ENCODE data around the gene STRIP1. TPM values are rescaled to one million over a fixed set of nuclear protein-coding genes. Genes with fewer than 3 reads are reported as not detected.

Gene STRIP1, protein sequence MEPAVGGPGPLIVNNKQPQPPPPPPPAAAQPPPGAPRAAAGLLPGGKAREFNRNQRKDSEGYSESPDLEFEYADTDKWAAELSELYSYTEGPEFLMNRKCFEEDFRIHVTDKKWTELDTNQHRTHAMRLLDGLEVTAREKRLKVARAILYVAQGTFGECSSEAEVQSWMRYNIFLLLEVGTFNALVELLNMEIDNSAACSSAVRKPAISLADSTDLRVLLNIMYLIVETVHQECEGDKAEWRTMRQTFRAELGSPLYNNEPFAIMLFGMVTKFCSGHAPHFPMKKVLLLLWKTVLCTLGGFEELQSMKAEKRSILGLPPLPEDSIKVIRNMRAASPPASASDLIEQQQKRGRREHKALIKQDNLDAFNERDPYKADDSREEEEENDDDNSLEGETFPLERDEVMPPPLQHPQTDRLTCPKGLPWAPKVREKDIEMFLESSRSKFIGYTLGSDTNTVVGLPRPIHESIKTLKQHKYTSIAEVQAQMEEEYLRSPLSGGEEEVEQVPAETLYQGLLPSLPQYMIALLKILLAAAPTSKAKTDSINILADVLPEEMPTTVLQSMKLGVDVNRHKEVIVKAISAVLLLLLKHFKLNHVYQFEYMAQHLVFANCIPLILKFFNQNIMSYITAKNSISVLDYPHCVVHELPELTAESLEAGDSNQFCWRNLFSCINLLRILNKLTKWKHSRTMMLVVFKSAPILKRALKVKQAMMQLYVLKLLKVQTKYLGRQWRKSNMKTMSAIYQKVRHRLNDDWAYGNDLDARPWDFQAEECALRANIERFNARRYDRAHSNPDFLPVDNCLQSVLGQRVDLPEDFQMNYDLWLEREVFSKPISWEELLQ
- total RNA-seq (2014; rRNA removed; shearing (Covaris generic); ENCODE audit: low replicate concordance), result 39.6 and 41.0 TPM in 2 replicates

DNA sequence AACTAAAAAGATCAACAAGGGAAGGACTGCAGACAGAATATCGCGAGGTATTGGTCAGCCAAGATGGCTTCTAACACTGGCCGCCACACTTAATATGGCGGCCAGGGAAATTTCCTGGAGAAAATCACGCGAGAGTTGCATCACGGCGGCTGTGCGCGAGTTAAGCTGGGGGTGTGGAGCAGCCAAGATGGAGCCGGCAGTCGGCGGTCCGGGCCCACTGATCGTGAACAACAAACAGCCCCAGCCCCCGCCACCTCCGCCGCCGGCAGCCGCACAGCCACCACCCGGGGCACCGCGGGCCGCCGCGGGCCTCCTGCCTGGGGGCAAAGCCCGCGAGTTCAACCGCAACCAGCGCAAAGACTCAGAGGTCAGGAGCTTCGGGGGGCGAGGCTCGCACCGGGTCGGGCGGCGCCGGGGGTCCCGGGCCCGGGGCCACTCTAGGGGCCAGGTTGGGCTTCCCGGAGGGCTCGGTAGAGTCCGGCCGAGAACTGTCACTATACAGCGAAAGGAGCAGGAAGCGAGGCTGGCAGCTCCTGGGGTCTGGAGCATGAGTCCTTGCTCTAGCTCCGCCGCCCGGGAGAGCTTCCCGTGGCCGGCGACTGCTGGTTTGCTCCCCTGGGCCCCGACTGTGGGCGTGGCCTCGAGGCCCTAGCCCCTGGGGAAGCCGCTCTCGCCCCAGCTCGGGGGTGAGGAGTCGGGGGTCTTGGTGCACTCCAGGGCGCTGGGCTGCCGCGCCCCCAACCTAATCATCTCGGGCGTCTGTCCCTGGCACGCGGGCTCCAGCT, at the start of gene STRIP1:
Gene STRIP1, plus strand, starts transcription at position 174 of the 785 bp plus-strand sequence. Its CDS starts 14 bp downstream, at position 188.
- peak within 1 kb of the TSS; percentile 85 for H3K4me3 ChIP-seq
- H3K36me3 ChIP-seq, result peaks cover 41% of the 10 kb centered on the region
- H3K9me3 ChIP-seq, result no peaks in the 10 kb centered on the region
- DNase-seq, result peak; percentile 98
- H3K27me3 ChIP-seq, result no peaks in the 10 kb centered on the region

DNA sequence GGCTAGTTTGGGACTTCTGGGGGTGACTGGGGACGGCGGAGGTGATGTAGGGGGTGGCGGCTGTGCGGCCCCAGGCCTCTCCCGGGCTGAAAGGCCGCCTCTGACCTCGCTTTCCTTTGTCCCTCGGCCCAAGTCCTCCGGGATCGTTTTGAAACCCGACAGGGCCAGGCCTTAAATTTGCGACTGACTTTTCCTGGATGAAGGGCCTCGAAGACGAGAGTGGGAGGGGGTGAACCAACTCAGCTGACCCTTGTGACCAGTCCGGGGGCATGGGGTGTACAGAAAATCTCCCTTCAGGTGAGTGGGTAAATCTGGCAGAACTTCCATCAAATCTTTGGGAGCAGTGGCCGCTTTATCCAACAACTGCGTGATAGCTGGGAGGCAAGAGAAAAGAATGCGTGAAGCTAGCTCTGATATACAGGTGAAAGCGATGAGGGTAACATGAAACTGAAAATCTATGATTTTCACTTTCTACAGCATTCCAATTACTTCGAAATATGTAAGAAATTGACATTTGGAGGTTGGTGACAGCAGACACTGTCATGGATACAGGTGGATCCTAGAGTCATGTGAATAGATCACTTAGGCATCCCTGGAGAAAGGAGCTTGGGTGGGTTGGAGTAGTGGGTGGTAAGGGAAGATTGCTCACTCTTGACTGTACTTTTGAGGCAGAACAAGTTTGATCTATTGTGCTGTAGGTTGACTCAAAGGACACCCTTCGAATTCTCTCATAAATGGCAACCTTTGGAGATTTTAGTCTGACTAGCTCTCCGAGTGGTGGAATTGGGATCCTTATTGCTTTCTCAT, 49.0 kb upstream of the STRIP1 start:
- peak overlapping the region; percentile 89 for H3K4me3 ChIP-seq
- peaks cover 4% of the 10 kb centered on the region; the same call in 1 of the 2 replicates for H3K9me3 ChIP-seq
- no peaks in the 10 kb centered on the region for H3K27me3 ChIP-seq
- peaks cover 55% of the 10 kb centered on the region for H3K36me3 ChIP-seq
- DNase-seq, result no peak

DNA sequence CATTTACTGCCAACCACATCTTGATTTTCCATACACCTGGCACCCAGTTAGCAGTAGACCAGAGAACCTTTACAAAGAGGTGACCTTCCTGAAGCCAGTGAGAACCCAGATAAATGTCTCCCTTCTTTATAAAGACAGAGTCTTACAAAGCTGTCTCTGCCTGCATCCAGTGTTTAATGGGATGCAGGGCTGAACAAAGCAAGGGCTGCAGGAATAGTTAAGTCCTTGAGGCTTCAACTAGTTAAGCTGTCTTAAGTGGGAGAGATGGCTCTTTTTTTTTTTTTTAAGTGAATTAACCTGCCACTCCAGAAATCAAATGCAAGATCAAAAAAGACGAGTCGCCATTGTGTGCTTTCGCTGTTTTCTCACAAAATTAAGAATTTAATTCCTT, 48.4 kb upstream of the STRIP1 start:
- no peak for DNase-seq
- H3K27me3 ChIP-seq, result no peaks in the 10 kb centered on the region
- peak overlapping the region; percentile 89 for H3K4me3 ChIP-seq
- H3K36me3 ChIP-seq, result peaks cover 61% of the 10 kb centered on the region
- peaks cover 4% of the 10 kb centered on the region; the same call in 1 of the 2 replicates for H3K9me3 ChIP-seq

DNA sequence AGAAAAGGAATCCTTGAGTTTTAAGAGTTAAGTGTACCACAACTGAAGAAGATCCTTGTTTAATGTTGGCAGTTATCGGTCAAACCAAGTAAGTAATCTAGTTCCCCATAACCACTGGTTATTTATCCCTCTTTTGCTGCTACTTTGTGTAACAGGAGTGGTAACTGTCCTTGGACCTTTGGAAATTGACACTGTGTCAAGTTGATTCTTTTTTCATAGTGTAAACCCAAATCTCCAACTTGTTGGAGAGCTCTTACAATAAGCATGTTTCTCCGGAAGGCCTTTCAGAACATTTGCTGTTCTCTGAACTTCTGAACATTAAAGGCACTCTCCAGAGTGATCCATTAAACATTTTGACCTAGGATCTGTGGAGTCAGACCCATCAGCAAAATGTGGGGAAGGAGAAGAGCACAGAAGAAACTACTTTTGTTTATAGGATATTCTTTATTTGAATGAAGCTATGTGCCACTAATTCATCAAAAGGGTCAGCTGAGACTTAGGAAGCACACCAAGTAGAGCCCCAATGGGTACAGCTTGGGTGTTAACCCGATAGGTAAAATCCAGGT, 46.0 kb upstream of the STRIP1 start:
- peaks cover 4% of the 10 kb centered on the region; the same call in 1 of the 2 replicates for H3K9me3 ChIP-seq
- DNase-seq, result no peak
- H3K4me3 ChIP-seq, result no peak overlapping the region
- no peaks in the 10 kb centered on the region for H3K27me3 ChIP-seq
- H3K36me3 ChIP-seq, result peaks cover 82% of the 10 kb centered on the region

DNA sequence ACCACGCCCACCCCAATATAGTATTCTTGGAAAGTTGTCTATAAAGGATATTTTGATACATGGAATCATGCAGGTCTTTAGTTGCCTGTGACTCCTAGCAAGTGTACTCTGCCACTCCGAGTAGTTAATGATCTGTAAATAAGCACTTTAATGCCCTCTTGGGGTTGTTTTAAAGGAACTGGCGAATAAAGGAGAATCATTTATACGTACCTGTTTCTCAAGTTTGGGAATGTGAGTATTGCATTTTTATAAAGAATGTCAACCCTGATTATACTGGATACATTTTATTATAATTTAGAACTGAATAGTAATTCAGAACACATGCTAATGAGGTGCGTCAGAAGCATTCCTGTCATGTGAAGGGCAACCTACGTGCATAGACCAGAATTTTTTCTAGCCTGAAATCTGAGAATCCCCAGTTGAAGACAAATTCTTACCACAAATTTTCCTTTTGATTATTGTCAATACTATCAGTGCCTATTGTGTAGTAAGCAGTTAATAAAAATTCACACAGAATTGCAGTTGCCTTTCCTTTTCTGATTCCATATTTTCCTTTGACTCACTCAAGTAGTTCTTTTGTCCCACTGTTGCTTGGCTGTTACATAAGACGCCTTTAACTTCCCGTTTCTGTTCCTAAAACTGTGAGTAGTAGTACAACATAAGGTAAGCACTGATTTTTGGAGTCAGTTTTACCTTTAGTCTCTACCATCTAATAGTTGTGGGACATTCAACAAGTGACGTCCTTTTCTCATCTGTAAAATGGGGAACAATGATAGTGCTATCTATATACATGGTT, 44.7 kb upstream of the STRIP1 start:
- no peak for DNase-seq

DNA sequence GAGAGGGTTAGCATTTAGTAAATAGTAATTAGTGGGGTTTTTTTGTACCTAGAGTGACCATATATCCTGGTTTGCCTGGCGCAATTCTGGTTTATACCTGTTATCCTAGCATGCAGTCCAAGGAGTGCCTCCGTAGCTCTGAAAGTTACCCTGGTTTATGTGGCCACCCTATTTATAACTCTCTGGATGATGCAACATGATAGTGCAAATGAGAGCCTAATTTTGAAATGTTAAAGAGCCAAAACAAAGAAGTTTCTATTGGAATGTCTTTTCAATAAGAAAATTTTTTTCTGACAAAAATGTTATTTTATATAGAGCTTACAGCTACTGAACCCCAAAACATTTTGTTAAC, 44.1 kb upstream of the STRIP1 start:
- DNase-seq, result no peak

More for the DNA sequence above, 44.7 kb upstream of the STRIP1 start:
- peaks cover 4% of the 10 kb centered on the region; the same call in 1 of the 2 replicates for H3K9me3 ChIP-seq
- H3K4me3 ChIP-seq, result no peak overlapping the region
- H3K27me3 ChIP-seq, result no peaks in the 10 kb centered on the region
- H3K36me3 ChIP-seq, result peaks cover 90% of the 10 kb centered on the region

DNA sequence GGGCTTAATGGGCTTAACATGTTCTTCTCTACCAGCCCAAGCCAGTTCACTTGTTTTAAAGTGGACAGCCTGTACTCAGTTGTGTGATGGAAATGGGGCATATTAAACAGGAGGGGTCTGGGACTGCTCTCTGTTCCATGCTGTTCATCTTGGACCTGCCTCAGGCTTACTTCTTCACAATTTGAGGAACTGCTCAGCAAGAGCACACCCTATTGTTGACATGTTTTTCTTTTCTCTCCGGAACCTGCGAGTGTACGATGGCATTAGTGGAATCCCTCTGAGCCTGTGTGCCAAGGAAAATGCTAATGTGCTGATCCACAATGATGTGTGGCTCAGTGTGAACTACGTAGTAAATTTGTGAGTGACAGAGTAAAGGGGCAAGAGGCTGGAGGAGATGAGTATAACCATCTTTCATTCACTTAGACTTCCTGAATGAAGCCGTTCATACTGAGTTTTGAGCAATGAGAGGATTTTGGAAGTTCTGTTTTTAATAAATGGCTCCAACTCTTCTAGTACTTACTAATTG, 43.0 kb upstream of the STRIP1 start:
- DNase-seq, result no peak
- H3K9me3 ChIP-seq, result peaks cover 4% of the 10 kb centered on the region; the same call in 1 of the 2 replicates
- no peaks in the 10 kb centered on the region for H3K27me3 ChIP-seq
- H3K4me3 ChIP-seq, result no peak overlapping the region
- peaks cover 92% of the 10 kb centered on the region for H3K36me3 ChIP-seq

More for the DNA sequence above, 44.1 kb upstream of the STRIP1 start:
- Histone ChIP-seq H3K9me3 (peaks cover 4% of the 10 kb centered on the region; the same call in 1 of the 2 replicates), H3K4me3 (no peak overlapping the region), H3K36me3 (peaks cover 92% of the 10 kb centered on the region), H3K27me3 (no peaks in the 10 kb centered on the region)

DNA sequence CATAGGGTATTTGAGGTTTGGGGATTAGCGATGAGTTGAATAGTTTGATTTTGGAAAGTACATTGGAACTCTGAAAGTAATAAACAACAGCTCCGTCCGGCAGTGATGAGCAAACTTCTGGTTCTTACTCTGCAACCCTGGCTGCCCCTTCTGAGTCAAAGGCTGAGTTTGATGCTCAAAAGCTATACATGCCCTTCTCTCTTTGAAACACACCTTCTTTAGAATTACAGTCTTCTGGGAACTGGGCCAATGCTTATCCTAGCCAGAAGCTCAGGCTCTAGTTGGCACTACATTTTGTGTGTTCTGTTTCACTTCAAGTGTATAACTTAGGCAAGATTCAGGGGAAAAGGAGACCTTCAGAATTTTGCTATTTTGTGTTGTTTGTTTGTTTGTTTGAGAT, 40.5 kb upstream of the STRIP1 start:
- H3K36me3 ChIP-seq, result peaks cover 89% of the 10 kb centered on the region
- no peak overlapping the region for H3K4me3 ChIP-seq
- H3K9me3 ChIP-seq, result no peaks in the 10 kb centered on the region
- H3K27me3 ChIP-seq, result no peaks in the 10 kb centered on the region
- peak; percentile 64 for DNase-seq

DNA sequence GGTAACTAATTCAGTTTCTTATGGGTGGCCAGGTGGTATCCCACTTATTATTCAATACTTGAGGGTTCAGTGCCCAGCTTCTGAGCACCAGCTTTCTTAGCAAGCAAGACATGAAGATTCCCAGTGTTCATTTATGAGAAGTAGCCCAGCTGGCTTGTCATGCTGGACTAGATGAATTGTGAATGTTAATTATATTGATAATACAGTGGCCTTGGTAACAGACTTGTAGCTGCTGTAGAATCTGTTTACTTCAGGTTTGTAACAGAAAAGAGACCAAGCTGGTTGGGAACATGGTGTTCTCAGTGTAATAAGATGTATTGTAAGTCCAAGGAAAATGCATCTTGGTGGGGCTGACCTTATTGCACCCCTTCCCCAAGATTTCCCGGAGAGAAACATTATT, 39.8 kb upstream of the STRIP1 start:
- no peak for DNase-seq
- H3K4me3 ChIP-seq, result no peak overlapping the region
- no peaks in the 10 kb centered on the region for H3K9me3 ChIP-seq
- no peaks in the 10 kb centered on the region for H3K27me3 ChIP-seq
- peaks cover 87% of the 10 kb centered on the region for H3K36me3 ChIP-seq

DNA sequence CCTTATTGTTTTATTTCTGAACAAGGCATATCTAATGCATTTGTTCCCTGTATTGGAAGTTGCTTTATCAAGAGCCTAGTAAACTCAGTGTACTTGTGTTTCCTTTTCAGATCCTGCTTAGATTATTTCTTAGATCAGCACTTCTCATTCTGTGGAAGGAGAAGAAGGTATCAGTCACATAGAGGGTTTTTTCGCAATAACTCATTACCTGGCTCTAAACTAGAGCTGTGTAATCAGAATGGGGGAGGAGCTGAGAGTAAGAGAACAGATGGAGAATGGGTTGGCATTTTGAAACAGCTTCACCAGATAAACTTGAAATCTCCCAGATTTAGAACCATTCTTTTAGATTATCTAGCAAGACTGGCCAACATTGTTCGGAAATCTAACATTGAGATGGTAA, 38.9 kb upstream of the STRIP1 start:
- H3K36me3 ChIP-seq, result peaks cover 86% of the 10 kb centered on the region
- H3K4me3 ChIP-seq, result no peak overlapping the region
- no peaks in the 10 kb centered on the region for H3K9me3 ChIP-seq
- DNase-seq, result no peak
- no peaks in the 10 kb centered on the region for H3K27me3 ChIP-seq

DNA sequence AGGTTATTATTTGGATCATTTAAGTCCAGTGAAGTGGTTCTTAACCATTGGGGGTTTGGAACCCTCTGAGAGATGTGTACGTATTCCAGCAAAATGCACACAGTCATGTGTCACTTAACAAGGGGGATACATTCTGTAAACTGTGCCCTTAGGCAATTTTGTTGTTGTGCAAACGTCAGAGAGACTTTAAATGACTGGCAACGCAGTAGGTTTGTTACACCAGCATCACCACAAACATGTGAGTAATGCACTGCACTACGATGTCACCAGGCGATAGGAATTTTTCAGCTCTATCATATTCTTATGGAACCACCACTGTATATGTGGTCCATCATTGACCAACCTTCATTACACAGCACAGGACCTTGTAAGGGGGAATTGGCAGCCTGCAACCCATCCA, 37.9 kb upstream of the STRIP1 start:
- Histone ChIP-seq H3K27me3 (no peaks in the 10 kb centered on the region), H3K36me3 (peaks cover 83% of the 10 kb centered on the region), H3K9me3 (no peaks in the 10 kb centered on the region), H3K4me3 (no peak overlapping the region)
- no peak for DNase-seq

DNA sequence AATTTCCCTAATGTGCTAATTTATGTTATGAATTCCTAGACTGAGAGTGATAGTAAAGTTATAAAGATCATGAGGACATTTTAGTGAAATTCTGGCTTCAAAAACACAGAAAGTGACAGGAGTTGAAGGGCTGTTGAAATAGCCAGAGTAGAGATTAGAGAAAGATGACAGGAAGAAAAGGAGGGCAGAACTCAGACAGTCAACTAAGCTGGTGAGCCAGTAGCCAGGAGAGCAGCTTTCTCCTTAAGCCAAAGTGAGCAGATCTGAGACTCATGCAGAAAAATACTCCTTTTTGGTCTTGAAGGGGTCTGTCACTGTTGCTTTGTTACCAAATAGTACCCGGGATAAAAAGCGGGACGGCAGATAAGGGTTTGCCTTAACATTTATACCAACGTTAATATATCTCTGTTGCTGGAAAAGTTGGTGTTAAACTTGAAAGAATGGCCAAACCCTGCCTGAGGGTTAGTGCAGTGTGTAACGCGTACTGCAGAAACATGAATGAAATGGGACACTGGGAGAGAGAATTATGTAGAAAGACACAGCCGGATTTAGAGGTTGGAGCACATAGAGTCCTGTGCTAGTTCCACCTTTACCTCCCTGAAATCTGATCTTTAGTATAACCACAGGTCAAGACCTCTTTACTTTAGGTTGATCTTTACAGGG, 37.1 kb upstream of the STRIP1 start:
- no peak overlapping the region for H3K4me3 ChIP-seq
- no peaks in the 10 kb centered on the region for H3K9me3 ChIP-seq
- no peaks in the 10 kb centered on the region for H3K27me3 ChIP-seq
- DNase-seq, result no peak
- H3K36me3 ChIP-seq, result peaks cover 86% of the 10 kb centered on the region

DNA sequence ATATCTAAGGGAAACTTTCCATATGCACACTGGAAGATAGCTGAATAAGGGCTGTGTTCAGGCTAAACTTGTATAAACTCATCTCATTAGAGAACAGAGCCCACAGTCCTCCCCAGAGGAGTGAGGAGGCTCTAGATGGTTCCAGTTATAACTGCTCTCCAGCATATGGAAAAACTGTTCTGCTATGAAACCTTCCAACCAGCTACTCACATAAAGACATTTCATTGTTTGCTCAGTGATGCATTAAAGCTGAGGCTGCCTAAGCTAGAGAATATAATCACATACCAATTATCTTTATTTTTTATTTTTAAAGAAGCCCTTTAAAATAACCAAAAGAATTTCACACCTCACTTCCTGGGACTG, 36.6 kb upstream of the STRIP1 start:
- H3K36me3 ChIP-seq, result peaks cover 86% of the 10 kb centered on the region
- no peaks in the 10 kb centered on the region for H3K27me3 ChIP-seq
- no peaks in the 10 kb centered on the region for H3K9me3 ChIP-seq

DNA sequence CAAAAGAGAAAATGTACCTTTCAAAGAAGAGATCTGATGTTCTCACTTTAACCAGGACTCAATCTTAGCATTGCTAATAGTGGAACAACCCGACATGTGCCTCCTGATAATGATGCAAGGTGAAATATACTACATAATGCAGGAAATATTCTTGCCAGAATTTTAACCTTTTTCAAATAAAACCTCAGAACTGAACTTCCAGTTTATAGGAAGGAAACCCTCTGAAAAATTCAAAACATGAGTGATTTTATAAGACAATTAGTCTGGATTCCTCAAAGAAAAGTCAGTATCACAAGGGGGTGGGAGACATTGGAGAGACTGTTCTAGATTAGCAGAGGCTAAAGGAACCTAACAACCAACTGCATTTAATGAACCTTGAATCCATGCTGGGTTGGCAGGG, 31.7 kb upstream of the STRIP1 start:
- no peak overlapping the region for H3K4me3 ChIP-seq
- H3K36me3 ChIP-seq, result peaks cover 73% of the 10 kb centered on the region
- no peaks in the 10 kb centered on the region for H3K9me3 ChIP-seq
- no peaks in the 10 kb centered on the region for H3K27me3 ChIP-seq
- DNase-seq, result no peak

More for the DNA sequence above, 36.6 kb upstream of the STRIP1 start:
- no peak for DNase-seq
- no peak overlapping the region for H3K4me3 ChIP-seq

All from MG63 (cell line).